Endothelial cell of umbilical vein (primary cell): ENCODE data around the gene PTPRCAP. TPM values are rescaled to one million over a fixed set of nuclear protein-coding genes. Genes with fewer than 3 reads are reported as not detected.

Experiments
- BruUV-seq: library from RNA; stranded (reverse); fragments of 400-500 nt; replicated peaks from 2 replicates; lab custom pipeline; 2021; lab: Mats Ljungman, UMichigan
- CTCF ChIA-PET: fragments of 300-600, 350-600 bp; sonication (Branson Sonifier 250); formaldehyde crosslinking; loops from one replicate; lab custom pipeline; 2021; ENCODE audit warnings: antibody characterized with exemption, inconsistent platforms; lab: Charles Lee
- POLR2A ChIA-PET: fragments of 300-600, 350-600 bp; sonication (Branson Sonifier 250); formaldehyde crosslinking; loops from one replicate; lab custom pipeline; 2021; ENCODE audit warnings: antibody characterized with exemption, inconsistent platforms; lab: Charles Lee
- DNase-seq: peaks from one replicate; pipeline ENCODE4 v3.0.0-alpha.2; 2011; ENCODE audit warnings: low read depth, low spot score
- FAIRE-seq: peaks from 2 replicates; lab custom pipeline; 2011; peaks lifted over from hg19 to GRCh38; lab: Jason Lieb, UNC
- H2AFZ ChIP-seq: 2 replicates; pipeline ENCODE4 v1.6.0; 2012; ENCODE audit warnings: low read depth, low read length, control low read depth, inconsistent platforms
- H3K27ac ChIP-seq: 2 replicates; pipeline ENCODE4 v1.5.1; 2011; ENCODE audit warnings: low read depth, mild to moderate bottlenecking, control low read depth, low read length, moderate library complexity; ENCODE audit not compliant: insufficient read depth
- H3K27me3 ChIP-seq, 2 experiments: 2 replicates each; pipeline versions ENCODE4 v1.6.0 to v1.6.1; 2011; ENCODE audit warnings: low read length in 2 of 2, mixed read lengths in 1 of 2; ENCODE audit not compliant: control insufficient read depth in 2 of 2, insufficient read depth in 2 of 2
- H3K36me3 ChIP-seq, 2 experiments: 2 replicates in 1 of 2; 3 replicates in 1 of 2; pipeline ENCODE4 v1.5.1; 2011; ENCODE audit warnings: low read length in 2 of 2, mild to moderate bottlenecking in 1 of 2, moderate library complexity in 1 of 2; ENCODE audit not compliant: control insufficient read depth in 2 of 2, insufficient read depth in 2 of 2; ENCODE audit errors: extremely low read depth in 1 of 2
- H3K4me1 ChIP-seq: 3 replicates; pipeline ENCODE4 v1.5.1; 2011; ENCODE audit warnings: mild to moderate bottlenecking, low read length; ENCODE audit not compliant: control insufficient read depth, insufficient read depth; ENCODE audit errors: extremely low read depth
- H3K4me2 ChIP-seq: 2 replicates; pipeline ENCODE4 v1.6.1; 2011; ENCODE audit warnings: low read length, control low read depth, mixed read lengths; ENCODE audit not compliant: insufficient read depth
- H3K4me3 ChIP-seq, 3 experiments: fragments of 200-600 bp in 1 of 3; sonication (generic), shearing (Covaris generic) in 1 of 3; replicated peaks in 1 of 3; 2 replicates each; pipeline ENCODE4 v1.5.1; 2011 to 2016; ENCODE audit warnings: control low read depth in 3 of 3, low read length in 3 of 3, mild to moderate bottlenecking in 2 of 3, inconsistent platforms in 1 of 3, low read depth in 1 of 3, moderate library complexity in 1 of 3; ENCODE audit not compliant: insufficient read depth in 1 of 3
- H3K79me2 ChIP-seq: 2 replicates; pipeline ENCODE4 v1.6.0; 2012; ENCODE audit warnings: low read length, inconsistent platforms; ENCODE audit not compliant: control insufficient read depth, insufficient read depth
- H3K9ac ChIP-seq: replicated peaks from 2 replicates; pipeline ENCODE3; 2011; ENCODE audit warnings: low read length, control low read depth; ENCODE audit not compliant: insufficient read depth; ENCODE audit errors: extremely low read depth
- H3K9me1 ChIP-seq: replicated peaks from 3 replicates; pipeline ENCODE4 v1.6.0; 2011; ENCODE audit warnings: mild to moderate bottlenecking, low read length; ENCODE audit not compliant: control insufficient read depth, insufficient read depth; ENCODE audit errors: extremely low read depth
- H3K9me3 ChIP-seq: replicated peaks from 2 replicates; pipeline ENCODE4 v1.5.1; 2012; ENCODE audit warnings: low read length, inconsistent platforms; ENCODE audit not compliant: control insufficient read depth, insufficient read depth
- H4K20me1 ChIP-seq: replicated peaks from 2 replicates; pipeline ENCODE3; 2011; ENCODE audit warnings: mild to moderate bottlenecking, low read length; ENCODE audit not compliant: control insufficient read depth, insufficient read depth; ENCODE audit errors: extremely low read depth
- CTCF ChIP-seq, 2 donors: IDR thresholded peaks; 1 replicate in 1 of 2; 2 replicates in 1 of 2; pipeline ENCODE4 v1.5.1; 2011; ENCODE audit warnings: low read length in 2 of 2, mild to moderate bottlenecking in 2 of 2, moderate library complexity in 2 of 2, control low read depth in 1 of 2, inconsistent platforms in 1 of 2, low read depth in 1 of 2; ENCODE audit not compliant: insufficient read depth in 1 of 2; ENCODE audit errors: extremely low read depth in 1 of 2
- EZH2 ChIP-seq: IDR thresholded peaks from 2 replicates; pipeline ENCODE4 v1.6.1; 2012; ENCODE audit warnings: borderline replicate concordance, low read depth, mild to moderate bottlenecking, moderate library complexity, low read length, inconsistent platforms; ENCODE audit not compliant: severe bottlenecking
- FOS ChIP-seq: IDR thresholded peaks from 2 replicates; pipeline ENCODE4 v1.6.1; 2011; ENCODE audit warnings: mild to moderate bottlenecking, low read length, moderate library complexity, borderline replicate concordance; ENCODE audit not compliant: insufficient read depth
- GATA2 ChIP-seq: IDR thresholded peaks from 2 replicates; pipeline ENCODE4 v1.7.0; 2011; ENCODE audit warnings: low read depth, mild to moderate bottlenecking, moderate library complexity, mixed read lengths, low read length; ENCODE audit not compliant: insufficient read length, insufficient read depth
- JUN ChIP-seq: IDR thresholded peaks from 2 replicates; pipeline ENCODE4 v1.6.1; 2011; ENCODE audit warnings: borderline replicate concordance, low read depth; ENCODE audit not compliant: insufficient read length, insufficient read depth
- MAX ChIP-seq: IDR thresholded peaks from 2 replicates; pipeline ENCODE4 v1.6.1; 2011; ENCODE audit not compliant: insufficient read depth, insufficient read length
- MYC ChIP-seq: IDR thresholded peaks from one replicate; pipeline ENCODE4 v1.6.1; 2011; ENCODE audit warnings: mild to moderate bottlenecking, low read depth, low read length
- POLR2A ChIP-seq: IDR thresholded peaks from 2 replicates; pipeline ENCODE4 v1.6.1; 2012; ENCODE audit warnings: low read depth, mild to moderate bottlenecking, control low read depth, low read length
- POLR2AphosphoS5 ChIP-seq: IDR thresholded peaks from 2 replicates; pipeline ENCODE4 v1.6.1; 2012; ENCODE audit warnings: low read depth, mild to moderate bottlenecking, control low read depth, low read length, moderate library complexity; ENCODE audit not compliant: insufficient read depth
- dilution Hi-C: fragments of 300-500 bp; cut with MboI; formaldehyde crosslinking; loops from one replicate; pipeline ENCODE4 v1.15.0; 2019; ENCODE audit warnings: low sequenced_read_pairs; ENCODE audit not compliant: extremely low pct_ligation_motif_present
- intact Hi-C: fragments of 100-400 bp; cut with micrococcal nuclease; formaldehyde crosslinking; loops from one replicate; pipeline ENCODE4 v1.10.0; 2022
- polyA plus RNA-seq, 4 experiments: library from polyadenylated mRNA; depleted of rRNA in 3 of 4; stranded (reverse) in 3 of 4; unstranded in 1 of 4; fragments of >200 nt; gene quantifications; 2 replicates each; pipeline versions ENCODE4 v1.2.1 to v1.2.3, GENCODE V29; 2011 to 2012; ENCODE audit warnings: missing spikeins in 1 of 4
- total RNA-seq: library from RNA; stranded (reverse); gene quantifications from 2 replicates; pipeline ENCODE4 v1.2.3, GENCODE V29; 2021

PTPRCAP gene
- total and polyA plus RNA-seq, 2 donors (not counting 3 experiments of a cell fraction or from before 2014, with no cell fraction given): 3.6 TPM; not detected in 1

- H3K4me2 ChIP-seq: no peak overlapping the region
- H4K20me1 ChIP-seq: no peaks in the 10 kb centered on the region
- no peak for DNase-seq
- no peak overlapping the region for H3K27ac ChIP-seq
- H2AFZ ChIP-seq: no peak overlapping the region
- dilution Hi-C loops: no loop called here
- no peaks in the 10 kb centered on the region for H3K9me3 ChIP-seq
- ChIA-PET CTCF (interaction anchor here (0.8 to 3.7 kb wide), 3 partner anchors 11 to 61 kb away, joined by 3 to 22 read pairs (median 3); partner anchors contain the start of gene PPP1CA), POLR2A (no interaction called here)
- peaks cover 0 to 13% of the 10 kb centered on the region in 2 experiments for H3K27me3 ChIP-seq
- TF ChIP-seq CTCF (IDR thresholded peaks at IDR 0.05; ENCODE audit: extremely low read depth in 1 of 2, insufficient read depth in 1 of 2, low read depth in 1 of 2, low read length in 2 of 2): no peak
- TF ChIP-seq GATA2: no peak
- no peak for TF ChIP-seq MAX
- no peak for TF ChIP-seq POLR2A
- TF ChIP-seq POLR2AphosphoS5: no peak
- no peak for TF ChIP-seq MYC
- TF ChIP-seq EZH2: no peak
- no peak for TF ChIP-seq JUN
- TF ChIP-seq FOS: no peak
- no peaks in the 10 kb centered on the region for H3K36me3 ChIP-seq
- H3K9me1 ChIP-seq: no peaks in the 10 kb centered on the region
- BruUV-seq: no TSS peak
- H3K4me3 ChIP-seq: no peak overlapping the region
- intact Hi-C loops: no loop called here
- H3K9ac ChIP-seq: no peak overlapping the region
- H3K79me2 ChIP-seq: no peaks in the 10 kb centered on the region
- no peaks in the 10 kb centered on the region for H3K4me1 ChIP-seq
- FAIRE-seq: no peak
These were observed 24.8 kb downstream of the PTPRCAP start for GRCh38 chr11:67412495-67413179.
